ENCODE data around the gene TMIGD1.

TMIGD1 gene

DNA sequence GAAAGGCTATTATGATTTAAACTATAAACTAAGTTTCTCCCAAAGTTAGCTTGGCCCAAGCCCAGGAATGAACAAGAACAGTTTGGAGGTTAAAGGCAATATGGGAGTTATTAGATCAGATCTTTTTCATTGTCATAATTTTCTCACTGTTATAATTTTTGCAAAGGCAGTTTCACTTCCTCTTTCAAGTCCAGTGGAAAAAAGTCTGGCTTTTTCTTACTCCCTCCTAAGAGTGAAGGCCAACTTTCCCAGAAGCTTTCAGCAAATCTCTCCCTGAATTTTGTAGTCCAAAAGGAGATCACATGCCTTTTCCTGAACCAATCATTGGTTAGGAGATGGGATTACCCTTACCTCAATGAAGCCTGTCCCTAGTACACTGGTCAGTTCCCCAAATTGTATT is 33.0 kb downstream of the TMIGD1 start:
- no peak for DNase-seq
- intact Hi-C loops (cut with DNase I) = no loop called here

DNA sequence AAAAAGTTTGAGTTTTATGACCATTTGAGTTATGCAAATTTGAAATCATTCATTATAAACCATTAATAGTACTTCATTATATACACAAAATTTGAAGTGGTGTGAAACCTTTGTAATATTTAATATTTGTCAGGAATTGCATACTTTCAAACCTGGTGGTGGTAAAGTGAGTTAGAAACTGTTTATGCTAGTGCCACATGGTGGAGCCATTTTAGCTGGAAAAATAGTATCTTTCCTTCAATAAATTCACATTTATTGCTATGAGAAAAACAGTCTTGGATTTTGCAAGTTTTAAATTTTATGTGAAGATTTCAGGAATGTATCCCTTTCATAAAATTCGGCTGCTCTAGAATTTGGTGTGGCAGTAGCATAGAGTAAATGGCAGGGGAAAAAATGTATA is 34.9 kb downstream of the TMIGD1 start:
- no peak for DNase-seq
- intact Hi-C loops (cut with DNase I) = no loop called here

DNA sequence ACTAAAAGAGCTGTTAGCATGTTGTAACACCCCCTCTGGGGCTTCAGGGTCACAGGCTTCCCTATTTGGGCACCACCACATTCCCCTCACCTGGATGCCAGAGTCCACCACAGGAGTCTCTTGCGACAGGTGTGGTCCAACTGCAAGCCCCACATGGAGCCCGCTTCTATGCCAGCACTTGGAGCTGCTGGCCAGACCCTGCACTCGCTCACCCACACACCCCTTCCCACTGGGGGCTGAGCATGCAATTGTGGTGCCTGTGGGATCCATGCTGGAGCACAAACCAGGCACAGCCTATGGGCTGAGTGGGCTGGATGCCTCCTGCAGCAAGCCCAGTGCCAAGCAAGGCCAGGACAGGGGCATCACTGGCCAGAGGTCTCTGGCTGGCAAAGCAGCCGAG is 36.1 kb downstream of the TMIGD1 start:
- DNase-seq = no peak
- intact Hi-C loops (cut with DNase I) = no loop called here

DNA sequence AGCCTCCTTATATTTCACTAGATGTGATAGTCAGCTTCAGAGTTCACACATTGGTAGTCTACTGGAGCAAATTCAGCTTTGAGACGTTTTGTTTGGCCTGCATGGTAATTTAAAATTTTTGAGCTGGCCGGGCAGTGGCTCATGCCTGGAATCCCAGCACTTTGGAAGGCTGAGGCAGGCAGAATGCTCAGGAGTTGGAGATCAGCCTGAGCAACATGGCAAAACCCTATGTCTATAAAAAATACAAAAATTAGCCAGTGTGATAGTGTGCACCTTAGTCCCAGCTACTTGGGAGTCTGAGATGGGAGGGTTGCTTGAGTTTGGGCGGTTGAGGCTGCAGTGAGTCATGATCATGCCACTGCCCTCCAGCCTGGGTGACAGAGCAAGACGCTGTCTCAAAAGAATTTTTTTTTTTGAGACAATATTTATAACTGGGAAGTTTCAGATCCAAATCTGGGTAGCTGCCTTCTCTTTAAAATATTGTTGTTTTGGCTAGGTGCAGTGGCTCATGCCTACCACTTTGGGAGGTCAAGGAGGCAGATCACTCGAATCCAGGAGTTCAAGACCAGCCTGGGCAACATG is 37.3 kb downstream of the TMIGD1 start:
- no peak for DNase-seq
- intact Hi-C loops (cut with DNase I) = no loop called here

DNA sequence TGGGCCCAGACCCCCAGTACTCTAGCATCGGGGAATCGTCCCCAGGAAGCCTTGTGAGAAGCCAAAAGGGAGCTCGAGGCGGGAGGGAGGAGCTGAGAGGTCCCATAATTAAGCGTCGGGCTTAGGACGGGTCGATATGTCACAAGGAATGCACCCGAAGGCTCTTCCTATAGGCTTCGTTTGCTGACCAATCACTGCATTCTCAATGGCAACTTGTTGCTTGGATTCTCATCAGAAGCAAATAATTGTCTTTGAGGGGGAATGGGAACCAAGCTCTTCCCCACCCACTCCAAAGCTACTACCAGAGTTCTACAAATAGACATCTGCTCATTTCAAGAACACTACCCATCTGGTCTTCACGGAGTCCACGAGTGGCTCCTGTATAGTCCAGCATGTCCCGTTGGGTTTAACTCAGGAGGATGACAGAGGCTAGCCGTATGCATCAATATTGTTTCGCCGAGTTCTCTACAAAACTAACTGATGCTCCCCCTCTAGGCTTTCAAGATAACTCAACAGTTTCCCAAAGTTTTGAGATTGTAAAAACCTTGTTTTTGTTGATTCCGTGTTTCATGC is 41.5 kb downstream of the TMIGD1 start:
- DNase-seq = peak in 4 of 42 donors; percentile 9 to 20 (median 14)
- intact Hi-C loops (cut with DNase I) = no loop called here

DNA sequence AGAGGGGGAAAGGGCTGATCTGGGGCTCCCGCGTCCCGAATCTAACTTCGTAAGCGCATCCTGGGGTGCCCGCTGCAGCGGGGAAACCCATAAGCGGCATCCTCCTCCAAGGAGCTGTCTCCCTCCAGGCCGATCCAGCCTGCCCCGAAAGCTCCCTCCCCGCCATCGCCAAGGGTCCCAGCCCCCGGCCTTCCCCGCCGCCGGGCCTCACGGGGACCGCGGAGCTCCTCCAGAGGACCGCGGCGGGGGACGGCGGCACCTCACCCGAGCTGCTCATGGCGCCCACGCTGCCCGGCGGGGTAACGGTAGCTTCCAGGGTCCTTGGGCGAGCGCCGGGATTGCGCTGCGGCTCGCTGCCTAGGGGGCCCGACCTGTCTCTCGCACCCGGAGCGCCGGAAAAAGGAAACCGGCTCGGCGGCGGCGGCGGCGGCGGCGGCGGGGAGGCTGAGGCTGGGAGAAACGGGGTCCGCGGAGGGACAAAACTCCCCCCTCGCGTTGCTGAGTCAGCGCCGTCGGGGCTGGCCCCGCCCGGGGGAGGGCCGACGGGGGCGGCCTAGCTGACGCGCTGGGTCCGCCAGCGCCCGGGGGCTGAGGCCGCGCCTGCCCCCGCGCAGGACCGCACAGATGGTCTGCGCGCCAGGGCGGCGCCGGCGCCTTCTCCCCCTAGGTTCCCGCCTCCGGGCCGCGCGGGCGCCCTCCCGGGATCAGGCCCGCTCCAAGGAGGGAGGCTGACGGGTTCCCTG is 42.1 kb downstream of the TMIGD1 start, which contains the start of gene BLMH:
Gene BLMH, minus strand, starts transcription at position 402 of the 743 bp plus-strand sequence. Its CDS starts 125 bp downstream, at position 277.
- DNase-seq = peak; percentile 35 to 93 (median 84)
- intact Hi-C loops (cut with DNase I) = no loop called here

DNA sequence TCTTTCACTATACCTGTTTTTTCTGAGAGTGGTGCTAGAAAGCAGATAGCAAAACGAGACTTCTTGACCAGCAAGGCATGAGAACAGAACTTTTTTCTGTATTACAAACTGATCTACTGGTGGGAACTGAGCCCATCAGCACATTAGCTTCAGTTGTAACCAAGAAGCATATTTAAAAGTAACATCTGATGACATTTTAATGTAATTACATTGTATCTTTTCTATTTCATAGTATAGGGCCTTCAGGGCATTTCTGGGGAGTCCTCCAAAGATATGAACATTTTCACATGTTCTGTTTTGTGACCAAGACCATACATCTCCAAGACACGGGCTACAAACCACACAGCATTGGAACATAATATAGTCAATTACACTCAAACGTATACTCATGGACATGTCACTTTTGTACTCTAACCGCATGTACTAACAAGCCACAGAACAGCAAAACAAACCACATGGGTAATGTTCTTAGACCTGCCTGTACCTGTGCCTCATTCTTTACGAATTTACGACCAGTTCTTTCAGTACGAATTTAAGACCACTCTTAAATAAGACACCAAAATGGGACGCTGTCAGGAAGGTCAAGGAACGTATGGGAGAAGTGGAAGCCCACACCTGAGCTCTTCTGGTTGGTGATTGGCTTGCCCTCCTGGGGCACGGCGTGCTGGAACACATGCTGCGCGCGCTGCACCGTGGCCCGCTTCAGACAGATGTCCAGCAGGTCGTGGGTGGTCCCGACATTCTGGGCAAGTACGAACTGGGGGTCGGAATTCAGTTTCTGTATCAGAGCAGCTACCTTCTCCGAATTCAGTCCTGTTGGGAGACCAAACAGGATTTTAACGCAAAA is 42.9 kb downstream of the TMIGD1 start:
- DNase-seq = peak in 38 of 42 donors; percentile 4 to 61 (median 24)
- intact Hi-C loops (cut with DNase I) = no loop called here

DNA sequence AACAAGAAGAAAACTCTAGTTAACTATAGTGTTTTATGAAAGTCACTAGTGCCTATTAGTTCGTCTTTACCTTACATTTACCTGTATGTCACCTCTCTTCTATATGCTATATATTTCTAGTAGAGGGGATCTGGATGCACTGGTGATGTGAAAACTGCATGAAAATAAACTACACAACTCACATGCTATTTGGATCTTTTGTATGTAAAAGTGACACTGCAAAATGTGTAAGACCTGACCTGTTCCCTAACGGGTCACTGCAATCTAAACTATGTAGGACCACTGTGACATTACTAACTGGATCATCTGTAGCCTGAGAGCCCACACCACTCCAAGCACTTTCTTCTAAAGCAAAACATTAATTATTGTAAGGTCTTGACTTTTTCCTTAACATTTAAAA is 43.8 kb downstream of the TMIGD1 start:
- intact Hi-C loops (cut with DNase I) = no loop called here

DNA sequence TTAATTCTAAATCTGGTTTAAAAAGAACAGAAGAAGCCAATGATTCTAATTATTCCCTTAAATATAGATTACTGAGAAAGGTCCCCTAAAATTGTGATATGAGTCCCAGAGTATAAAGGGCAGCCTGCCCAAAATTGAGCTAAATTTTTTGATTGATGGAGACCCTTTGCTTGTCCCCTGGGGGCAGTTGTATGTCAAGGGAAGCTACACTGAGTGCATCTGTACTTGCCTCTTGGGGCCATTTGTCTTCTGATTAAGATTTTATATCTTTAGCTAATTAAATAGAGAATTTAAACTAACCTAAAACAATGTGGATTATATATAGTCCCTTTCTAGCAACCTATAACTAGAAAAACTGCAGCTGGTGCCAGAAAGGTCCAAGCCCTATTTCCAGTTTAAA is 54.7 kb downstream of the TMIGD1 start:
- intact Hi-C loops (cut with DNase I) = no loop called here
- no peak for DNase-seq

More for the DNA sequence above, 43.8 kb downstream of the TMIGD1 start:
- no peak for DNase-seq

DNA sequence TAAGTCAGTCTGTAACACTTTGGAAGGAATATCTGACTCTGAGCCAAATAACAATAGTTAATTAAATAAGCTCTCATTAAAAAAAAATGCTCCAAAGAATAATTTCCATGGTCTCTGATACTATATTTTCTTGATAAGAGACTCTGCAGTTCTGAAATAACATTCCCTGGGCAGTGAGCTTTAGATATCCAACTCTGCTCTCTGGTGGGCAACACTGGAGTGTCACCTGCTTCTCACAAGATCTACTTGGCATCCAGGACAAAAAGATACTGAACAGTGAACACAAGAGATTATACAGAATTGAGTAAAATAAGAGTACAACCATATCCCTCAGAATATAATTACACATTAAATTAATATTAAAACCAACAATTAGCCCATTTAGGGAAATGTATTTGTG is 55.8 kb downstream of the TMIGD1 start:
- intact Hi-C loops (cut with DNase I) = no loop called here

DNA sequence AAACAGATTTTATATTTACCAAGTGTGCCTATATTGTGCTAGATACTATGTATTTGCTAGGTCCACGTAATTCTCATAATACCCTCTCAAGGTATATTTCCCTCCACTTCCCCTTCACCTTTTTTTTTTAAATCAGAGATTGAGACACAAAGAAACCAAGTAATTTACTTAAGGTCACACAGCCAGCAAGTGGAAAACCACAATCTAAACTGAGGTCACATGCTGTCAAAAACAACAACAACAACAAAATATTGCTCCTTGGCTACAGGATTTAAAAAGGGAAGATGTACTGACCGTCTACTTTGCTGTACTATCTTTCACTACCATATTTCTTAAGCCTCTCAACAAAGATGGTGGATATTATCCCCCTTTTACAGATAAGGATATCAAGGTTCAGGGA is 57.9 kb downstream of the TMIGD1 start:
- no peak for DNase-seq
- intact Hi-C loops (cut with DNase I) = no loop called here

More for the DNA sequence above, 55.8 kb downstream of the TMIGD1 start:
- DNase-seq = peak in 8 of 42 donors; percentile 13 to 46 (median 24)

DNA sequence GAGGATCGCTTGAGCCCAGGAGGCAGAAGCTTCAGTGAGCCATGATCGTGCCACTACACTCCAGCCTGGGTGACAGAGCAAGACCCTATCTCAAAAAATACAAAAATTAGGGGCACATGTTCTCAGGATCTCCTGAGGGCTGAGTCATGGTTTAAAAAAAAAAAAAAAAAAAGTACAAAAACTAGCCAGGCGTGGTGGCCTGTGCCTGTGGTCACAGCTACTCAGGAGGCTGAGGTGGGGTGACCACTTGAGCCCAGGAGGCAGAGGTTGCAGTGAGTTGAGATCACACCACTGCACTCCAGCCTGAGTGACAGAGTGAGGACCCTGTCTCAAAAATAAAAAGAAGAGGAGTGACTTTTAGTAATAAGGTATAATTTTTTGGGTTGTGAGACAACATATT is 59.0 kb downstream of the TMIGD1 start:
- intact Hi-C loops (cut with DNase I) = no loop called here
- no peak for DNase-seq

DNA sequence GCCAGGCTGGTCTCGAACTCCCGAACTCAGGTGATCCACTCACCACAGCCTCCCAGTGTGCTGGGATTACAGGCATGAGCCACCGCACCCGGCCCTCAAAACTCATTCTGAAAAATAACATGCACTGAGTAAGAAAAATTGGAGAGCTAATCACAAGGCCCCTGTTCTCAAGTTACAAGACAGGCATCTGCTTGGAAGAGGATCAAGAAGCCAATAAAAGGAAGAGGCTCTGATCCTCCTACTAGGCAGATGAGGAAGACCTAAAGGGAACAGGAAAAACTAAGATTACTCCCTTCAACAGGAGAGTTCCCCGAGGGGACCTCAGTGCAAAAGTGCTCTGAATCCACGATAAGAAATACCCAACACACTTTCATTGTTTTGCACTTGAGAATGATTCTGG is 60.5 kb downstream of the TMIGD1 start:
- intact Hi-C loops (cut with DNase I) = no loop called here
- DNase-seq = no peak

DNA sequence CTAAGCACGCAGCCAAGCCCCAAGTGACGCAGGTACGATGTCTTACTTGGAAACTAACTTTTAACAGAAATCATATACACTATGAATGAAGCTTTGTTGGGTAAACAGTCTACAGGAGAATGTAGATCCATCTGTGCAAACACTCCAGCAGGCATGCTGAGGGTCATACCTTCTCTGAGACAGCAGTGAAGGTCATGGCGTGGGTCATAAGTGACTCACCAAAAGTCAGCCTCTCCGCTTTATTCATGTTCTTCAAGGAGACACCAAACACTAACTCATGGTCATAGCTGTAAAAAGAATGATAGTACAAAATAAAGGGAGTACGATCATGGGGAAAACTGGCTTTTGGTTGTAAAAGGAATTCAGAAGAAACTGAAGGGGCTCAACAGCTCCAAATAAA is 62.8 kb downstream of the TMIGD1 start:
- intact Hi-C loops (cut with DNase I) = no loop called here

DNA sequence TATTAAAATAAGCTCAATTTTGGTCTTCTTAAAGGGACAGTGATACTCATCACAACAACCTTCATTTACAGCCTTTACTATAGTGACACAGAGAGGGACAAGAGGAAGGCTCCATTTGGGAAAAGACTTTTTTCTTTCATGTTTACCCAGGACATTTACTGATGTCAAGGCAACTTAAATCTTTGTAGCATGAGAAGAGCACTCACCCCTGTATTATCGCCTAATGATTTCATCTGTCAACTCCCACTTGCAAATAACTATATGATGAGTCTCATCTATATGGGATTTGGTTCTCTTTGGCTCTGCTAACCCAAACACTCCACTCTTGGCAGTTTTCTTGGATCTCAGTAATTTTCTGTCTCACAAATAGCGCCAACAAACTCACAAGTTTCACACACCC is 66.2 kb downstream of the TMIGD1 start:
- no peak for DNase-seq
- intact Hi-C loops (cut with DNase I) = no loop called here

More for the DNA sequence above, 62.8 kb downstream of the TMIGD1 start:
- no peak for DNase-seq
